HG02943 (cell line): ENCODE data around the gene PDGFD.

Experiments
- ATAC-seq: cut with Tn5 transposase; IDR thresholded peaks from one replicate; pipeline ENCODE4 v1.9.1; 2021; ENCODE audit warnings: mild to moderate bottlenecking, low read depth, moderate library complexity; ENCODE audit not compliant: unreplicated experiment

The PDGFD gene

DNA sequence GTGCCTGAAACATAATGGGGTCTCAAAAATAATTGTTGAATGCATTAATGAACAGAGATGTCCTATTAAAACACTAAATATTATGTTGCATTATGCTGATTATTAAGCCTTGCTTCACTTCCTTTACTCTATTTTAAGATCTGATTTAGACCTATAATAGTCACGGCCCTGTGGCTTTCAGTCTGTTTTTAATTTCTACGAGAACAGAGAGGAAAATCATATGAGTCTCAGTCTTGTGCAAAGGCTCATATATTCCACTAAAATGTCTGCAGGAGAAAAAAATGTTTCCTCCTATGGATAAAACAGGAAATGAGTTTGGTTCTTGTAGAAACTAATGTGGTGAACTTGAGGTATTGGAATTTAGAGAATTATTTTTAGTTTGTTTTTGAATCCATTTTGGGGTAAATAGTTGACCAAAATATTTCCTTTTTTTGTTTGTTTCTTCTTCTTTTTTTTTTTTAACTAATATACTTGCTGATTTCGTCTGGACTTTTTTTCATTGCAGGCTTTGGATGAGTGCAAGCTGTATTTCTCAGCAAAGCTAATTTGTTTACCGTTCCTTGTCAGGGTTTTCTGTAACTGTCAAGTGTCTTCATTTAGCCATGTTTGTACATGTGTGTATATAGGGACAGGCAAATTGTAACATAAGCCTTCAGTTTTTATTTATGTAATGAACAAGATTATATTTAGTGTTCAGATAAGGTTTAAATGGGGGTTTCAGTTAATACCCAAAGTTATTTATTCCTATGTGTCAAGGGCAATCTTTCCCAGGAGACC lies 266.6 kb downstream of the PDGFD start:
- no peak for ATAC-seq

DNA sequence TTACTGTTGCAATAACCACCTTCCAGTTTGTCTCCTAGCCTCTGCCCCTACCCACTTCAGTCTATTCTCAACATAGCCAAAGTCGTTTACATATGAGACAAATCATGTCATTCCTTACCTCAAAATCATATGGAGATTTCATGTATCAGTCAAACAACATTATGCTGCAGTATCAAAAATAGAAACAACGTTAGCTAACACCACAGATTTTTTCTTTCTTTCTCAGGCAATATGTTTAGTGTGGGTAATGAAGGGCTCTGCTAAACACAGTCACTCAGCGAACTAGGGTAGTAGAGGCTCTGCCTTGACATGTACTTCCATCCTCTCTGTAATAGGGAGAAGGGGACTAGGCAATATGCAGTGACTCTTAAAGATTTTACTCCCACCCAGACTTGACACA lies 268.8 kb downstream of the PDGFD start:
- no peak for ATAC-seq

DNA sequence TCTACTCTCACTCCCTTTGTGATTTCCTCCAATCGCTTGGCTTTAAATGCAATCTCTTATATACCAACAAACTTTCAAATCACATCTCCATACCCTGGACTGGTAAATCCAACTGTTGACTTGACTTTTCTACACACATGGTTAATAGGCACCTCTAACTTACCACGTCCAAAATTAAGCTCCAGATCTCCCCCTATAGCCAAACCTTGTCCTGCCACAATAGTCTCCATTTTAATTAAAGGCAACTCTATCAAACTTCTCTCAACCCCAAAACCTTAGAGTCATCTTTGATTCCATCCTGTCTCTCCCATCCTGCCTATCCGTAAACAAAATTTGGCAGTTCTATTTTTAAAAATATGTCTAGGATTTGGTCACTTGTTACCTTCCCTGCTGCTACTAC lies 269.3 kb downstream of the PDGFD start:
- no peak for ATAC-seq

DNA sequence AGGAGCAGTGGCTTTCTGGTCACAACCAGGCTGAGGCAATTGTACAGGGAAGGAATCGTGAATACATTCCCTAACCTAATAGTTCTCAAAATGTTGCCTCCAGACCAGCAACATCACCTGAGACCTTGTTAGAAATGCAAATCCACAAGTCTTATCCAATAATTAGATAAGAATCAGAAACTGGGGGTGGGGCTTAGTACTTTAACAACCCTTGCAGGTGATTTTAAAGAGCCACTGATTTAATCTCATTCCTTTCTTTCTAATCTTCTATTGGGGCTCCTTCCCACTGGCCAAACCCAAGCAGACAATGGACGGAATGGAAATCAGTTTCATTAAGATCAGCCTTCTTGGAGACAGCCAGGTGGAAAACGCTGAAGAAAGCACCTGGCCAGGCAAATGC lies 269.9 kb downstream of the PDGFD start:
- no peak for ATAC-seq

DNA sequence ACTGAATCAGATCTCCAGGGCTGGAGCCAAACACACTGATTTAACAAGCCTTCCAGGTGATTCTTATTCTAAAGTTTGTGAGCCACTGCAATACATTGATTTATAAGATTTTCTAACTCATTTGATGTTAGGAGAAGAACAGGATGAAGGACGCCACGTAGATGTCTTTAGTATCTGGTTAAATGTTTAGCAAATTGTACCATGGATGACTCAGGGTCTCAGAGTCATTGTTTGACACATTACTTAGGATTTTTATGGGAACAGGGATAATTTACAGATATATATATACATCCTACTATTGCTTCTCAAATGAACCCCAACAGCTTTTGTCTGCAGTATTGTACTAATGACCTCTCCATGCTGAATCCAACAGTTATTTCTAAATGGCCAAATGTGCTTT lies 270.6 kb downstream of the PDGFD start:
- ATAC-seq: no peak

DNA sequence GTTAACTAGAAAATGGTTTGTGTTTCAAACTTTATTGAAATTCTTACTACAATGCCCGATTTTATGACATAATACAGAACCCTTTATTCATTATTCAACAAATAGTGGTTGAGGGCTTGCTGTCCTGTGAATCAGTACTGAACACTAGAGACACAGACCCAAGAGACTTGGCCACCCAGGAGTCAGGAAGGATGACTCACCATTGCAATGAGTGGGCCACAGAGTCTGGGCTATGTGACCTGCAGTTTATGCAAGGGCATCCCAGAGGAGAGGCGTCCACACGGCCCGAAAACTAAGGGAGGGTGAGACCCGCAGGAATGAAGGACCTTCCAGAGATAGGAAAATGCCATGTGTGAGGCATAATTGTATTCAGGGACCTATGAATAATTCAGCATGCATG lies 271.3 kb downstream of the PDGFD start:
- ATAC-seq: no peak

DNA sequence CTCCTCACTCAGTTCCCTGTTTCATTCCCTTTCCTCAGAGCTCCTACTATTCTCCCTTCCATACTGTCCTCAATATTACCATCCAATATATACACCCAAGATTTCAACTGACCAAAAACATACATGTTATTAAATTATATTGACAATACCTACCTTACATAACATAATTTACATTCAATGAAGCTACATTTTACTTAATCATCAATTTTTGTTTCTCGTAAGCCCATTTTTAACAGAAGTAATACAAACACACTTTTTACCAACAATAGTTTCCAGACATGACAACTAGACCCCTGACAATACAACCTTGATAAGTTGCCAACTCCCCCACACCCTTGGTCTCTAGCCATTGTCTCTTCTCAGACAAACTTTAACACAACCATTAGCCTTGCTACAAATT lies 273.3 kb downstream of the PDGFD start:
- no peak for ATAC-seq

DNA sequence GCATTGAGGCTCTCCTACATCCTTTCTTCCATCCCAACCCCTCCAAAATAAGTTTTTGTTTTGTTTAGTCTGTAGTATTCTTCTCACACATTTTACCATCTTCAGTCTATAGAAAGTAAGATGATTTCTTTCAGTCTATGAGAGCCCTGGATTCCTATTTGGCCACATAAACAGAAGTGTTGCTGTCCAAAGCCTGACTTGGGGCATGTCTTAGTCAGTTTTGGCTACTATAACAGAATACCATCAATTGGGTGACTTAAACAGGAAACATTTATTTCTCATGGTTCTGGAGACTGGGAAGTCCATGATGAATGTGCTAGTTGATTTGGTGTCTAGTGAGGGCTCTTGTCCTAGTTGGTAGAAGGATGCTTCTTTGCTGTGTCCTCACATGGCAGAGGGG lies 274.3 kb downstream of the PDGFD start:
- no peak for ATAC-seq

DNA sequence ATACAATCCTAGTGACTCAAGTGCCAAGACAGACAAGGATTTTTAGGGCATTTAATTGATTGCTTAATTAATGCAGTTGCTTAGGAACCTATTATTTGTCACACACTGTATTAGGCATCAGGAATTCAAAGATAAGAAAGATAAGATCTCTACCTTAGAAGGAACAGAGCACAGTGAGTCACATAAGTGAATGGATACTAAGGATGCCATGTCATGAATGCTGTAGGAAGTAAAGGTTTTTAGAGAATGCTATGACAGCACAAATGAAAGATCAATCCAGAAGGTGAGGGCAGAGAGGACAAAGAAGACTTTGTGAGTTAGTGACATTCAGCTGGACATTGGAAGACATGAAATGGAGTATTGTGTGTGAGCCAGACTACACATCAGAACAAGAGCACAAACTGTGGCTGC lies 275.4 kb downstream of the PDGFD start:
- ATAC-seq: no peak

DNA sequence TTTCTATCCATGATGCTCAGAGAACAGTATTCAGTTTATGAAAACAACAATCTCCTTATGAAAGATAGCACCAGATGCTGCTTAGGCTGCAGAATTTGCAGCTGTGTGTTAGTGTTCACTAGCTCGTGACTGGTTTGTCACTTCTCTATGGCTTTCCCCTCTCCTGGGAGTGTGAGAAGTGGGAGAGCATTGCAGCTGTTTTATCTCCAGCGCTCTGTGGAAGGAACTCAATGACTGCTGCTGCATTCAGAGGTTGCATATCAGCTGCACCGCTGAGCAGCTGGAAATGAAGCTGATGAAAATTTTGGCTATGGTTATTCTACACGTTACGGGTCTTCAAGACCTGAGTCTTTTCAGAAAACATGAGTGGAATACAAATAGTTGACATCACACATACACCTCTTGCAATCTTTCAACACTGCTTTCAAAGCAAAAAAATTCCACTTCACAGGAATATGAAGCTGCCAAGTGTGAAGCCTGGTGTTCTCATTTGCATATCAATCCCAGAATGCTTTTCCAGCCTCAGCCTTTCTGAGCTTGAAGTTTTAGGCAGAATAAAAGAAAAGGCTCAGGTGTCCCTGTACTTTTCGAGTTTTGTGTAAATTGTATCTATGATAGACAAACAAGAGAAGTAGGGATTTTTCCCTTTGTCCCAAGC lies 276.8 kb downstream of the PDGFD start:
- ATAC-seq: no peak

DNA sequence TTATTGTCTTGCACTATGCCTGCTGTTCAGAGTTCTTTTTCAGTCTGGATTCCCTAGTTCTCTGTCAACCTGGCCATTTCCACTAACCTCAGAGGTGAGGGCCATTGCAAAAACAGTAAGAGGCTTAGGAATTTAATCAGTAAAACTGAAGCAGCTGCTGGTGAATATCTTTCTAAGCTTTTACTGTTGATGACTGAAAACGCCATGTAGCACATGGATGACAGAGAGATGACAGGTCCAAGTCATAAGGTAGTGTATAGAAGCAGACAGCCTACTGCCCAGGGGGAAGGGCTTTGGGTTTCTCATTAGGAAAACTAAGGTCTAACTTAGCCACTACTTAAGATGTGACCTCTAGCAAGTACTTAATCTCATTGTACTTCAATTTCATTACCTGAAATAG lies 280.1 kb downstream of the PDGFD start:
- ATAC-seq: no peak

DNA sequence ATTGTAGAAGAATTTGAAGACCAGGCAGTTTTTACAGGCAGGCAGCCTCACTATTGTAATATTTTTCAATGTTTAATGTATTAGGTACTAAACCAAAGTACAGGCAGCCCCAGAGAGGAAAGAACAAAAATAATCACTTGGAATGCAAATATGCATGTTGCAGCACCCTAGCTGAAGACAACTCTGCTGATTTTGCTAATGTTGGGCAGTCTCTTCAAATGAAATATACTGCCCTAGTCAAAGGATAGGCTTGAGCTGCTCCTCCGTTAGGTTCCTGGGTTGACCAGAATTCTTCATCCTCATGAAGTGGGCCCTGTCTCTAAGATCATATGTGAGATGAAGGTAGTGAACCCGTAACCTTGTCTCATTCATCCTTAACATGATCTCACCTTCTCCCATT lies 280.7 kb downstream of the PDGFD start:
- ATAC-seq: no peak

DNA sequence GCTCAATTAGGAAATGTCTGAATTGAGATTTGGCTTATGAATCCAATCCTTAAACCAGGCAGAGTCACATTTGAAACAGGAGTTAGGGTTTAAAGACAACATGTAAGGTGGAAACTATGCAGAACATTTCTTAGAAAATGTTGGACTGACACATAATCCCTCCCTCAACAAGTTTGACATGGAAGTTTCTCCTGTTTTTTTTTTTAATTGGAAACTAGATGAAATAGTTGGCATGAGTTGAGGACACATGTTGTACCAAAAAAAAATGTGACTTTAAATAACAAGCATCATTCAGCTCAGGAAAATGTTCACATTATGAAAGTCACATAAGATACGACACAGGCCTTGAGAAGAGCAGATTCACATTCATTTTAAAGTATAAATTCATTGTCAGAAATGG lies 282.4 kb downstream of the PDGFD start:
- ATAC-seq: no peak

DNA sequence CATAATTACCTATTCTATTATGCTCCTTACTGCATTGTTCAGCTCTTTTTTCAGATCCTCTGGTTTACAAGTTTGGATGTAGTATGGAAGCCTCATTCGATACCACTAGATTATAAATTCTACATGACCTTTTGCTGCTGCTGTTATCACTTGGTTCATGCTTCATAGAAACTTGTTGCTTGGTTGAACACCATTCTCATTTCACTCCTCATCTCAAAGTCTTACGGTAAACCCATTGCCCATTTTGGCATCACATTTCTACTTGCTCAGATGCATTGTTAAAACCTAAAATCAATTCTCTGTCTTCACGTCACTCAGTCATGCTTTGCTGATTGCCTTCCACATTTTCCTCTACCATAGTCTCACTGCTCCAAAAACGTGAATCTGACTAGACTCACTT lies 283.0 kb downstream of the PDGFD start:
- no peak for ATAC-seq

DNA sequence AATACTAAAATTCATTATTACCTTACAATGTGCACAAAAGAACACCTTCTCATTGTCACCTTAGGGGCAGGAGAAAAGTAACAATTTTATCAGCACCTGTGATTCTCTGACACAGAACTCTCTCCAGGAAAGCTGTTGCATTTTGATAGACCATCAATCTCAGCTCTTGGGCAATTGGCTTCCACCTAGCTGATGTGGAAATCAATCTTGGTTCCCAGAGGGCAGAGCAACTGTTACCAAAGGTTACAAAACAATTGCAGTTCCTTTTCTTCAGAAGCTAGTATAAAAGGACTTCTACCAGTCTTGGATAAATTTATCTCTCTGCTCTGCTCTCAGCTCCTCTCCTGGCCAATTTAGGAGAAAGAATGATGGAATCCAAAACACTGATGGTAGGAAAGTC lies 285.3 kb downstream of the PDGFD start:
- no peak for ATAC-seq

DNA sequence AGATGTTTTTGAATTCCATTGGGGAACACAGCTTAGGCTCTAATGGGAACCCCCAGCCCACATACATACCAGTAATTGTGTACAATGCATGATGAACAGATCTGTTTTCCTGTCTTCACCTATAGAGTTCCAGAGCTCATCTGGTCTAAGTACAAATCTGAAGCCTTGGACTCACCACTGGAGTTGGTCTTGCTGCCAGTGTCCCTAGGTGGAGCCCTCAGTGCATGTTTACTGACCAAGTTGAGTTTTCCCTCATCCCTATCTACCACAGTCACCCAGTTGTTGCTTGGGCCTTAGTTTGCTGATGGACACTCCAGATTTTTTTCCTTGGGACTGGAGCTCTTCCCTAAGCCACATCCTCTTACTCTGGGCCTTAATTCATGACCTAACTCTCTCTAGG lies 286.7 kb downstream of the PDGFD start:
- ATAC-seq: no peak

DNA sequence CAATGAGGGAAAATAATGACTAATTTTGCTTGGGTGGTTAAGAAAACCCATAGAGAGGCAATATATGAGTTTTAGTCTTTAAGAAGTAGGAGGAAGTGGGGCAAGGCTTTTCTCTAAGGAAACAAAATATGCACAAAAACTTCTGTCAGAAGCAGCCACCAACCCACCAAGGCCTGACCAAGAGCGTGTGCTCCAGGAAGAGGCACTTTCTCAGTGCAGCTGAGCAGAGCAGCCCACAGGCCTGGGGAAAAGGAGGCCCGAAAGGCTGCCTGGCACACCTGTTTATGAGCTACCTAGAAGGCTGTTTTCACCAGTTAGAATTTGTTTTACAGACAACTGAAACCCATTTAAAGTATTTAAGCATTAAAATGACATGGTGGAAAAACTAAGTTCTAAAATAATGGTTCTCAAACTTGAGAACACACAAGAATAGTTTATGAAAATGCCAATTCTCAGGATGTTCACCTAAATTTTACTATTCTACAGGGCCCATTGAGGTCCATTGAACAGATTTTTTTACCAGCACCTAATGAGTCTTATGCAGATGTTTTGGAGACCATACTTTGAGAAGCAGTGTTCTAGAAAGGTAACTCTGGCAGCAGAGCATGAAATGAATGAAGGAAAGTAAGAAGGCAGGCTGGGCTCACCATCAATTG lies 288.0 kb downstream of the PDGFD start:
- peak; percentile 91 for ATAC-seq

DNA sequence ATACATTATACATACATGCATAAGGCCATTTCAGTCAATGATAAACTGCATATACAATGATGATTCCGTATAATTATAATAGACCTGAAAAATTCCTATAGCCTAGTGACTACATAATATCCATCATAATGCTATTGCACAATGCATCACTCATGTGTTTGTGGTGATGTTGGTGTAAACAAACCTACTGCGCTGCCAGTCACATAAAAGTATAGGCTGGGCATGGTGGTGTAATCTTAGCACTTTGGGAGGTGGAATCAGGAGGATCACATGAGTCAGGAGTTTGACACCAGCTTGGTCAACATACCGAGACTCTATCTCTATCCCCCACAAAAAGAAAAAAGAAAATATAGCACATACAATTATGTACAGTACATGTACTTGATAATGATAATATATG lies 291.2 kb downstream of the PDGFD start:
- ATAC-seq: no peak

DNA sequence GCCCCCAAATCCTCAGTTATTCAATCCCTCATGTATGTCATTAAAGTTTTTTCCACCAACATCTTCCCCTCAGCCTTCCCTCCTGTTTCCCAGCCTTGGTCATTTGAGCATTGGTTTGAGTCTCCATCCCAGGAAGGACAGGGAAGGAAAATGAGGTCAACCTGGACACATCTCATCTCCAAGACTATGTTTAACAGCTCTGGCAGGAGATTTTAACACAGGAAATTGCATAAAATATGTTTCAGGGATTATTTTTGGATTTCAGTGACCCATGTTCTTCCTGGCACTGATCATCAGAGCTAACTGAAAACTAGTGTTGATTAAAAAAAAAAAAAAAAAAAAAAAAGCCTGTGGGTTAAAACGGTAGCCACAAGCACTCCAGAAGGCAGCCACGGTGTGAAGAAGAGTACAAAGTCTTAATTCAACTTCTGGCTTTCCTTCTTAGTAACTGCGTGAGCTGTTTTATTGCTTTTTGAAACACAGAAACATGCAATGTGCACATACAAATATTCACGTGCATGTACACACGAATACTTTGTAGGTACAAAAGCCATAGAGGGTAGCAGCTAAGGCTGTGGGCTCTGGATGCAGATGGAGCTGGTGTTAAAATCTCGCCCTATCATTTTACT lies 291.9 kb downstream of the PDGFD start:
- no peak for ATAC-seq

DNA sequence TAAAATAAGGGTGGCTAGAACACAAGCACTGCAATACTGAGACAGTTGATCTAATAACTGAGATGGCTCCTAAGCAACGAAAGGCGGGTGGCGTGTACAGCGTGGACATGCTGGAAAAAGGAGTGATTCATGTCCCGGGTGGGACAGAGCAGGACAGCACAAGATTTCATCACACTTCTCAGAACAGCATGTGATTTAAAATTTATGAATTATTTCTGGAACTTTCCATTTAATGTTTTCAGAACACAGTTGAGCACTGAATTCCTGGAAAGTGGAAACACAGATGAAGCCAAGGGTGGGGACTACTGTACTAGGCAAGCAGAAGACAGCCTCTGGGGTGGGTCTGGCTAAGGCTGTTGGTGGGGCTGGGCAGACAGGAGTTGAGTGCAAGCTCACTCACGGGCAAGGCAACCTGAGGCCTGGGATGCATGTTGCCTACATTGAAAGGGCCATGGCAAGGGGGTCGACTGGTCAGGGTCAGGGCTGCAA lies 293.1 kb downstream of the PDGFD start:
- no peak for ATAC-seq

DNA sequence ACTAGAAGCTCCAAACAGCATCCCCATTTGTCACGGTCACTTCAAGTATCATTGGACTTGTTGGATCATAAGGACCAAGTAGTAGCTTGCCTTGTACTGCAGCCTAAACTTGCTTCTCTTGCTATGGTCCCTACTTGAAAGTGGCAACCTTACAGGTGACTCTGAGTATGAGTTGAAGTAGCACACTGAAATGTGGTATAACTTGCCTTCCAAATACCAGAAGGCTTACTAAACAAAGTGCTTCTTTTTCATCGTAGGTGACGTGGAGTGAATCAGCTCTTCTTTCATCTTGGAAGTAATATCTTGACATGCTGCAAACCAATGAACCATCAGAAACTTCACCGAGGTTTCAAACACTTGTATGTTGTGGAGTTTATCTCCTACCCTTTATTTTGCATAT lies 296.5 kb downstream of the PDGFD start:
- ATAC-seq: no peak
